HepG2 (cell line): Measurements from ENCODE around the gene ZSWIM7. TPM values are rescaled to one million over a fixed set of nuclear protein-coding genes. Genes with fewer than 3 reads are reported as not detected.

Experiments
- ATRX ChIP-seq: sonication (generic); formaldehyde crosslinking; IDR thresholded peaks from 2 replicates; pipeline ENCODE4 v1.4.0; 2020; ENCODE audit warnings: missing genetic modification reagents, borderline replicate concordance
- CHD2 ChIP-seq: IDR thresholded peaks from 2 replicates; pipeline ENCODE4 v1.6.1; 2011; ENCODE audit warnings: low read depth, low read length, improper control_type of control experiment
- DPF2 ChIP-seq: sonication (generic); formaldehyde crosslinking; IDR thresholded peaks from 2 replicates; pipeline ENCODE4 v1.4.0; 2020; ENCODE audit warnings: mild to moderate bottlenecking, low read depth, missing genetic modification reagents, borderline replicate concordance
- HNRNPLL ChIP-seq: fragments of 200-400 bp; formaldehyde crosslinking; IDR thresholded peaks from 2 replicates; pipeline ENCODE4 v1.6.1; 2017; ENCODE audit warnings: mild to moderate bottlenecking, low read depth, low read length; ENCODE audit not compliant: poor library complexity, severe bottlenecking
- SOX5 ChIP-seq: IDR thresholded peaks from 2 replicates; pipeline ENCODE4 v1.6.1; 2016; ENCODE audit warnings: borderline replicate concordance
- TCF12 ChIP-seq, 2 experiments: fragments of 450-650 bp in 1 of 2; sonication (generic) in 1 of 2; formaldehyde crosslinking in 1 of 2; IDR thresholded peaks; 2 replicates each; pipeline versions ENCODE4 v1.6.1 to v1.8.0; 2017 to 2022; ENCODE audit warnings: antibody characterized with exemption in 1 of 2, mild to moderate bottlenecking in 1 of 2, missing genetic modification reagents in 1 of 2, moderate library complexity in 1 of 2
- ZNF383 ChIP-seq: sonication (generic); formaldehyde crosslinking; IDR thresholded peaks from 2 replicates; pipeline ENCODE4 v1.4.0; 2020; ENCODE audit warnings: missing genetic modification reagents, mild to moderate bottlenecking, borderline replicate concordance
- ZNF549 ChIP-seq: sonication (generic); formaldehyde crosslinking; IDR thresholded peaks from 2 replicates; pipeline ENCODE4 v1.5.0; 2020; ENCODE audit warnings: missing genetic modification reagents
- ZNF562 ChIP-seq: sonication (generic); formaldehyde crosslinking; IDR thresholded peaks from 2 replicates; pipeline ENCODE4 v1.8.0; 2022; ENCODE audit warnings: missing genetic modification reagents, borderline replicate concordance
- ZNF629 ChIP-seq: sonication (generic); formaldehyde crosslinking; conservative IDR thresholded peaks from 2 replicates; pipeline ENCODE4 v1.5.0; 2020; ENCODE audit warnings: missing genetic modification reagents
- ZSCAN20 ChIP-seq: sonication (generic); formaldehyde crosslinking; IDR thresholded peaks from 2 replicates; pipeline ENCODE4 v1.4.0; 2020; ENCODE audit warnings: missing genetic modification reagents, mild to moderate bottlenecking, borderline replicate concordance
- polyA plus RNA-seq, 8 experiments: library from polyadenylated mRNA; depleted of rRNA in 3 of 8; stranded (reverse) in 7 of 8; unstranded in 1 of 8; fragments of >200 nt; fragmentation: Illumina TruSeq in 4 of 8; extraction: Trizol in 4 of 8; gene quantifications; 2 replicates each; pipeline versions ENCODE4 v1.2.1 to v1.2.3, GENCODE V29; 2011 to 2016; ENCODE audit warnings: low read depth in 4 of 8, missing spikeins in 1 of 8, mixed read lengths in 1 of 8; ENCODE audit not compliant: insufficient read depth in 1 of 8
- total RNA-seq, 5 experiments: library from RNA; depleted of rRNA; stranded (reverse); fragments of >200 nt; fragmentation: Illumina TruSeq; extraction: Trizol; gene quantifications; 2 replicates each; pipeline ENCODE4 v1.2.3, GENCODE V29; 2016; ENCODE audit warnings: low read depth in 1 of 5
- TF ChIP-seq, protein P1 (sequence below): sonication (generic); formaldehyde crosslinking; IDR thresholded peaks from 2 replicates; pipeline ENCODE4 v1.8.1; 2022; ENCODE audit warnings: low read depth, mild to moderate bottlenecking, missing genetic modification reagents
- TF ChIP-seq, protein P2 (sequence below): sonication (generic); formaldehyde crosslinking; IDR thresholded peaks from 2 replicates; pipeline ENCODE4 v1.5.0; 2020; ENCODE audit warnings: mild to moderate bottlenecking, low read depth, missing genetic modification reagents, borderline replicate concordance
- TF ChIP-seq, protein P3 (sequence below): IDR thresholded peaks from 2 replicates; pipeline ENCODE4 v1.6.1; 2016; ENCODE audit warnings: low read depth, control low read depth
- TF ChIP-seq, protein P4 (sequence below): sonication (generic); formaldehyde crosslinking; IDR thresholded peaks from 2 replicates; pipeline ENCODE4 v1.9.0; 2022; ENCODE audit warnings: low read depth, missing genetic modification reagents
- TF ChIP-seq, protein P5 (sequence below): sonication (generic); formaldehyde crosslinking; IDR thresholded peaks from 2 replicates; pipeline ENCODE4 v1.5.0; 2020; ENCODE audit warnings: missing genetic modification reagents

Gene ZSWIM7
- total and polyA plus RNA-seq, 2 of the 13 experiments (the other 11 are each of a cell fraction or from before 2014, with no cell fraction given): 13.1 to 28.1 TPM

DNA sequence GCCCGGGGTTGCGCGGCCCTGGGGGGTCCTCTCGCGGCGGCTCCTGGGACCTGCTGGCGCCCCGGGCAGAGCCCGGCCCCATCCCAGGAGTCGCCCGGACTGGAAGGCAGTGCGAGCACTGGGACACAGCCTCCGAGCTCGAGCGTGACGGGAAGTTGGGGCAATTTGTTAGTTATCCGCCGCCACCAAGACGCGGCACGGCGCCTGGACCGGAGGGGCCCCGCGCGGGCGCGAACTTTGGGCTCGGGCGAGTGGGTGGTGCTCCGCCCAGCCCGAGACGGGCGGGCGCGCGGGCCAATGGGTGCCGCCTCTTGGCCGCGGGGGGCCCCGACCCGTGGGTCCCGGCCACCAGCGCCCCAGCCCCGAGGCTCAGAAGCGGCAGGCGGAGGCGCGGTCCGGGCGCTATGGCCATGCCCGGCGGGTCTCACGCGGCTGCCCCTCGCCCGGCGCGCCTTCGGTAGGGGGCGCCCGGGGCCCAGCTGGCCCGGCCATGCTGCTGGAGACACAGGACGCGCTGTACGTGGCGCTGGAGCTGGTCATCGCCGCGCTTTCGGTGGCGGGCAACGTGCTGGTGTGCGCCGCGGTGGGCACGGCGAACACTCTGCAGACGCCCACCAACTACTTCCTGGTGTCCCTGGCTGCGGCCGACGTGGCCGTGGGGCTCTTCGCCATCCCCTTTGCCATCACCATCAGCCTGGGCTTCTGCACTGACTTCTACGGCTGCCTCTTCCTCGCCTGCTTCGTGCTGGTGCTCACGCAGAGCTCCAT is 54.6 kb downstream of the ZSWIM7 start, which contains the start of gene ADORA2B (continued):
- 0 out of 2 replicates have a peak, but pooled peaks have one; percentile 24 for TF ChIP-seq ZNF383 (CRISPR knock-in tag)
- TF ChIP-seq ZSCAN20: no peak
- TF ChIP-seq, protein P1, sequence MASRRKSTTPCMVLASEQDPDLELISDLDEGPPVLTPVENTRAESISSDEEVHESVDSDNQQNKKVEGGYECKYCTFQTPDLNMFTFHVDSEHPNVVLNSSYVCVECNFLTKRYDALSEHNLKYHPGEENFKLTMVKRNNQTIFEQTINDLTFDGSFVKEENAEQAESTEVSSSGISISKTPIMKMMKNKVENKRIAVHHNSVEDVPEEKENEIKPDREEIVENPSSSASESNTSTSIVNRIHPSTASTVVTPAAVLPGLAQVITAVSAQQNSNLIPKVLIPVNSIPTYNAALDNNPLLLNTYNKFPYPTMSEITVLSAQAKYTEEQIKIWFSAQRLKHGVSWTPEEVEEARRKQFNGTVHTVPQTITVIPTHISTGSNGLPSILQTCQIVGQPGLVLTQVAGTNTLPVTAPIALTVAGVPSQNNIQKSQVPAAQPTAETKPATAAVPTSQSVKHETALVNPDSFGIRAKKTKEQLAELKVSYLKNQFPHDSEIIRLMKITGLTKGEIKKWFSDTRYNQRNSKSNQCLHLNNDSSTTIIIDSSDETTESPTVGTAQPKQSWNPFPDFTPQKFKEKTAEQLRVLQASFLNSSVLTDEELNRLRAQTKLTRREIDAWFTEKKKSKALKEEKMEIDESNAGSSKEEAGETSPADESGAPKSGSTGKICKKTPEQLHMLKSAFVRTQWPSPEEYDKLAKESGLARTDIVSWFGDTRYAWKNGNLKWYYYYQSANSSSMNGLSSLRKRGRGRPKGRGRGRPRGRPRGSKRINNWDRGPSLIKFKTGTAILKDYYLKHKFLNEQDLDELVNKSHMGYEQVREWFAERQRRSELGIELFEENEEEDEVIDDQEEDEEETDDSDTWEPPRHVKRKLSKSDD: 0 out of 2 replicates have a peak, but pooled peaks have one; percentile 65
- no peak for TF ChIP-seq SOX5 (CRISPR knock-in tag)
- TF ChIP-seq, protein P2, sequence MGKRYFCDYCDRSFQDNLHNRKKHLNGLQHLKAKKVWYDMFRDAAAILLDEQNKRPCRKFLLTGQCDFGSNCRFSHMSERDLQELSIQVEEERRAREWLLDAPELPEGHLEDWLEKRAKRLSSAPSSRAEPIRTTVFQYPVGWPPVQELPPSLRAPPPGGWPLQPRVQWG (CRISPR knock-in tag): no peak
- no peak for TF ChIP-seq DPF2 (CRISPR knock-in tag)
- TF ChIP-seq, protein P3, sequence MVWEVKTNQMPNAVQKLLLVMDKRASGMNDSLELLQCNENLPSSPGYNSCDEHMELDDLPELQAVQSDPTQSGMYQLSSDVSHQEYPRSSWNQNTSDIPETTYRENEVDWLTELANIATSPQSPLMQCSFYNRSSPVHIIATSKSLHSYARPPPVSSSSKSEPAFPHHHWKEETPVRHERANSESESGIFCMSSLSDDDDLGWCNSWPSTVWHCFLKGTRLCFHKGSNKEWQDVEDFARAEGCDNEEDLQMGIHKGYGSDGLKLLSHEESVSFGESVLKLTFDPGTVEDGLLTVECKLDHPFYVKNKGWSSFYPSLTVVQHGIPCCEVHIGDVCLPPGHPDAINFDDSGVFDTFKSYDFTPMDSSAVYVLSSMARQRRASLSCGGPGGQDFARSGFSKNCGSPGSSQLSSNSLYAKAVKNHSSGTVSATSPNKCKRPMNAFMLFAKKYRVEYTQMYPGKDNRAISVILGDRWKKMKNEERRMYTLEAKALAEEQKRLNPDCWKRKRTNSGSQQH: no peak
- TF ChIP-seq ZNF549 (CRISPR knock-in tag): no peak
- TF ChIP-seq, protein P4, sequence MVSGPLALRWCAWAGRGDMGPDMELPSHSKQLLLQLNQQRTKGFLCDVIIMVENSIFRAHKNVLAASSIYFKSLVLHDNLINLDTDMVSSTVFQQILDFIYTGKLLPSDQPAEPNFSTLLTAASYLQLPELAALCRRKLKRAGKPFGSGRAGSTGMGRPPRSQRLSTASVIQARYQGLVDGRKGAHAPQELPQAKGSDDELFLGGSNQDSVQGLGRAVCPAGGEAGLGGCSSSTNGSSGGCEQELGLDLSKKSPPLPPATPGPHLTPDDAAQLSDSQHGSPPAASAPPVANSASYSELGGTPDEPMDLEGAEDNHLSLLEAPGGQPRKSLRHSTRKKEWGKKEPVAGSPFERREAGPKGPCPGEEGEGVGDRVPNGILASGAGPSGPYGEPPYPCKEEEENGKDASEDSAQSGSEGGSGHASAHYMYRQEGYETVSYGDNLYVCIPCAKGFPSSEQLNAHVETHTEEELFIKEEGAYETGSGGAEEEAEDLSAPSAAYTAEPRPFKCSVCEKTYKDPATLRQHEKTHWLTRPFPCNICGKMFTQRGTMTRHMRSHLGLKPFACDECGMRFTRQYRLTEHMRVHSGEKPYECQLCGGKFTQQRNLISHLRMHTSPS (CRISPR knock-in tag): peak; percentile 63
- no peak for TF ChIP-seq CHD2
- no peak for TF ChIP-seq HNRNPLL
- no peak for TF ChIP-seq TCF12 (IDR thresholded peaks at IDR 0.05)
- TF ChIP-seq TCF12 (CRISPR knock-in tag; IDR thresholded peaks at IDR 0.05): peak; percentile 63; the same call in 1 of the 2 replicates
- TF ChIP-seq, protein P5, sequence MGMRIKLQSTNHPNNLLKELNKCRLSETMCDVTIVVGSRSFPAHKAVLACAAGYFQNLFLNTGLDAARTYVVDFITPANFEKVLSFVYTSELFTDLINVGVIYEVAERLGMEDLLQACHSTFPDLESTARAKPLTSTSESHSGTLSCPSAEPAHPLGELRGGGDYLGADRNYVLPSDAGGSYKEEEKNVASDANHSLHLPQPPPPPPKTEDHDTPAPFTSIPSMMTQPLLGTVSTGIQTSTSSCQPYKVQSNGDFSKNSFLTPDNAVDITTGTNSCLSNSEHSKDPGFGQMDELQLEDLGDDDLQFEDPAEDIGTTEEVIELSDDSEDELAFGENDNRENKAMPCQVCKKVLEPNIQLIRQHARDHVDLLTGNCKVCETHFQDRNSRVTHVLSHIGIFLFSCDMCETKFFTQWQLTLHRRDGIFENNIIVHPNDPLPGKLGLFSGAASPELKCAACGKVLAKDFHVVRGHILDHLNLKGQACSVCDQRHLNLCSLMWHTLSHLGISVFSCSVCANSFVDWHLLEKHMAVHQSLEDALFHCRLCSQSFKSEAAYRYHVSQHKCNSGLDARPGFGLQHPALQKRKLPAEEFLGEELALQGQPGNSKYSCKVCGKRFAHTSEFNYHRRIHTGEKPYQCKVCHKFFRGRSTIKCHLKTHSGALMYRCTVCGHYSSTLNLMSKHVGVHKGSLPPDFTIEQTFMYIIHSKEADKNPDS (CRISPR knock-in tag): 0 out of 2 replicates have a peak, but pooled peaks have one; percentile 66
- no peak for TF ChIP-seq ATRX (CRISPR knock-in tag)
- no peak for TF ChIP-seq ZNF629
- no peak for TF ChIP-seq ZNF562 (CRISPR knock-in tag)
